HepG2 (cell line): Measurements from ENCODE around the gene IL15RA. TPM values are rescaled to one million over a fixed set of nuclear protein-coding genes. Genes with fewer than 3 reads are reported as not detected.
A peak's percentile ranks its signal among the peaks of the same experiment; 100 is the strongest.

ENCODE experiments used
- ARHGAP35 ChIP-seq: sonication (generic); formaldehyde crosslinking; IDR thresholded peaks from 2 replicates; pipeline ENCODE4 v1.9.0; 2022; ENCODE audit warnings: mild to moderate bottlenecking, inconsistent platforms, moderate library complexity, missing genetic modification reagents, borderline replicate concordance
- CAMTA2 ChIP-seq: sonication (generic); formaldehyde crosslinking; IDR thresholded peaks from 2 replicates; pipeline ENCODE4 v1.4.0; 2020; ENCODE audit warnings: mild to moderate bottlenecking, missing genetic modification reagents, borderline replicate concordance
- GABPB1 ChIP-seq: IDR thresholded peaks from 2 replicates; pipeline ENCODE4 v1.6.1; 2016; ENCODE audit warnings: mild to moderate bottlenecking, missing genetic modification reagents, moderate library complexity, missing compliant biosample characterization
- HES4 ChIP-seq: sonication (generic); formaldehyde crosslinking; IDR thresholded peaks from 2 replicates; pipeline ENCODE4 v1.9.0; 2021; ENCODE audit warnings: mild to moderate bottlenecking, missing genetic modification reagents, borderline replicate concordance
- IRF2 ChIP-seq: IDR thresholded peaks from 2 replicates; pipeline ENCODE4 v1.6.1; 2018; ENCODE audit warnings: missing genetic modification reagents, missing compliant biosample characterization
- MAZ ChIP-seq, 2 experiments: sonication (generic) in 1 of 2; formaldehyde crosslinking in 1 of 2; IDR thresholded peaks; 2 replicates each; pipeline versions ENCODE4 v1.5.0 to v1.6.1; 2012 to 2020; ENCODE audit warnings: low read depth in 2 of 2, mild to moderate bottlenecking in 2 of 2, borderline replicate concordance in 1 of 2, improper control_type of control experiment in 1 of 2, low read length in 1 of 2, missing genetic modification reagents in 1 of 2, moderate library complexity in 1 of 2
- MEIS2 ChIP-seq: sonication (generic); formaldehyde crosslinking; IDR thresholded peaks from 2 replicates; pipeline ENCODE4 v1.9.0; 2021; ENCODE audit warnings: mild to moderate bottlenecking, missing genetic modification reagents
- RCOR2 ChIP-seq: IDR thresholded peaks from 2 replicates; pipeline ENCODE4 v1.6.1; 2016; ENCODE audit warnings: missing biosample characterization, missing genetic modification reagents
- SRY ChIP-seq: sonication (generic); formaldehyde crosslinking; IDR thresholded peaks from 2 replicates; pipeline ENCODE4 v1.8.0; 2022; ENCODE audit warnings: mild to moderate bottlenecking, missing genetic modification reagents
- ZBTB2 ChIP-seq: sonication (generic); formaldehyde crosslinking; IDR thresholded peaks from 2 replicates; pipeline ENCODE4 v1.8.0; 2022; ENCODE audit warnings: low read depth, missing genetic modification reagents
- ZC3H13 ChIP-seq: sonication (generic); formaldehyde crosslinking; IDR thresholded peaks from 2 replicates; pipeline ENCODE4 v1.8.1; 2023; ENCODE audit warnings: mild to moderate bottlenecking, missing genetic modification reagents, moderate library complexity
- ZKSCAN8 ChIP-seq: IDR thresholded peaks from 2 replicates; pipeline ENCODE4 v1.6.1; 2016; ENCODE audit warnings: borderline replicate concordance, missing genetic modification reagents, missing compliant biosample characterization
- ZNF431 ChIP-seq: sonication (generic); formaldehyde crosslinking; IDR thresholded peaks from 2 replicates; pipeline ENCODE4 v1.9.0; 2022; ENCODE audit warnings: missing genetic modification reagents, low read depth, mild to moderate bottlenecking, borderline replicate concordance
- ZNF549 ChIP-seq: sonication (generic); formaldehyde crosslinking; IDR thresholded peaks from 2 replicates; pipeline ENCODE4 v1.5.0; 2020; ENCODE audit warnings: missing genetic modification reagents
- ZNF724P ChIP-seq: sonication (generic); formaldehyde crosslinking; IDR thresholded peaks from 2 replicates; pipeline ENCODE4 v1.8.0; 2022; ENCODE audit warnings: missing genetic modification reagents, borderline replicate concordance
- ZNF747 ChIP-seq: sonication (generic); formaldehyde crosslinking; IDR thresholded peaks from 2 replicates; pipeline ENCODE4 v1.8.1; 2023; ENCODE audit warnings: missing genetic modification reagents, mild to moderate bottlenecking, borderline replicate concordance
- ZNF800 ChIP-seq: sonication (generic); formaldehyde crosslinking; IDR thresholded peaks from 2 replicates; pipeline ENCODE4 v1.4.0; 2020; ENCODE audit warnings: missing genetic modification reagents
- ZNF891 ChIP-seq: sonication (generic); formaldehyde crosslinking; IDR thresholded peaks from 2 replicates; pipeline ENCODE4 v1.5.0; 2020; ENCODE audit warnings: mild to moderate bottlenecking, missing genetic modification reagents
- polyA plus RNA-seq, 8 experiments: library from polyadenylated mRNA; depleted of rRNA in 3 of 8; stranded (reverse) in 7 of 8; unstranded in 1 of 8; fragments of >200 nt; fragmentation: Illumina TruSeq in 4 of 8; extraction: Trizol in 4 of 8; gene quantifications; 2 replicates each; pipeline versions ENCODE4 v1.2.1 to v1.2.3, GENCODE V29; 2011 to 2016; ENCODE audit warnings: low read depth in 4 of 8, missing spikeins in 1 of 8, mixed read lengths in 1 of 8; ENCODE audit not compliant: insufficient read depth in 1 of 8
- total RNA-seq, 5 experiments: library from RNA; depleted of rRNA; stranded (reverse); fragments of >200 nt; fragmentation: Illumina TruSeq; extraction: Trizol; gene quantifications; 2 replicates each; pipeline ENCODE4 v1.2.3, GENCODE V29; 2016; ENCODE audit warnings: low read depth in 1 of 5
- TF ChIP-seq, protein P1 (sequence below): sonication (generic); formaldehyde crosslinking; IDR thresholded peaks from 2 replicates; pipeline ENCODE4 v1.5.0; 2020; ENCODE audit warnings: mild to moderate bottlenecking, missing genetic modification reagents
- TF ChIP-seq, protein P2 (sequence below): sonication (generic); formaldehyde crosslinking; IDR thresholded peaks from 2 replicates; pipeline ENCODE4 v1.4.0; 2020; ENCODE audit warnings: mild to moderate bottlenecking, missing genetic modification reagents

IL15RA gene
- total and polyA plus RNA-seq, 2 of the 13 experiments (the other 11 are each of a cell fraction or from before 2014, with no cell fraction given) = 0.53 to 0.77 TPM

GRCh38 chr10:5968681-5969453 lies 8.5 kb downstream of the IL15RA start (continued):
- TF ChIP-seq, protein P1, sequence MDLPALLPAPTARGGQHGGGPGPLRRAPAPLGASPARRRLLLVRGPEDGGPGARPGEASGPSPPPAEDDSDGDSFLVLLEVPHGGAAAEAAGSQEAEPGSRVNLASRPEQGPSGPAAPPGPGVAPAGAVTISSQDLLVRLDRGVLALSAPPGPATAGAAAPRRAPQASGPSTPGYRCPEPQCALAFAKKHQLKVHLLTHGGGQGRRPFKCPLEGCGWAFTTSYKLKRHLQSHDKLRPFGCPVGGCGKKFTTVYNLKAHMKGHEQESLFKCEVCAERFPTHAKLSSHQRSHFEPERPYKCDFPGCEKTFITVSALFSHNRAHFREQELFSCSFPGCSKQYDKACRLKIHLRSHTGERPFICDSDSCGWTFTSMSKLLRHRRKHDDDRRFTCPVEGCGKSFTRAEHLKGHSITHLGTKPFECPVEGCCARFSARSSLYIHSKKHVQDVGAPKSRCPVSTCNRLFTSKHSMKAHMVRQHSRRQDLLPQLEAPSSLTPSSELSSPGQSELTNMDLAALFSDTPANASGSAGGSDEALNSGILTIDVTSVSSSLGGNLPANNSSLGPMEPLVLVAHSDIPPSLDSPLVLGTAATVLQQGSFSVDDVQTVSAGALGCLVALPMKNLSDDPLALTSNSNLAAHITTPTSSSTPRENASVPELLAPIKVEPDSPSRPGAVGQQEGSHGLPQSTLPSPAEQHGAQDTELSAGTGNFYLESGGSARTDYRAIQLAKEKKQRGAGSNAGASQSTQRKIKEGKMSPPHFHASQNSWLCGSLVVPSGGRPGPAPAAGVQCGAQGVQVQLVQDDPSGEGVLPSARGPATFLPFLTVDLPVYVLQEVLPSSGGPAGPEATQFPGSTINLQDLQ (CRISPR knock-in tag) = no peak
- TF ChIP-seq ZNF891 (CRISPR knock-in tag) (no peak), MAZ (IDR thresholded peaks at IDR 0.05; ENCODE audit: borderline replicate concordance, low read depth, low read length) (no peak), MAZ (CRISPR knock-in tag; IDR thresholded peaks at IDR 0.05; ENCODE audit: low read depth) (peak; percentile 55; the same call in 1 of the 2 replicates), IRF2 (CRISPR knock-in tag) (peak; percentile 89), ARHGAP35 (CRISPR knock-in tag) (no peak), ZNF800 (CRISPR knock-in tag) (peak; percentile 91), RCOR2 (CRISPR knock-in tag) (peak; percentile 75), CAMTA2 (CRISPR knock-in tag) (no peak), ZNF549 (CRISPR knock-in tag) (no peak), SRY (CRISPR knock-in tag) (peak; percentile 40; the same call in 1 of the 2 replicates), HES4 (peak; percentile 32; the same call in 1 of the 2 replicates), ZNF747 (CRISPR knock-in tag) (no peak), ZNF724P (CRISPR knock-in tag) (0 out of 2 replicates have a peak, but pooled peaks have one; percentile 23), ZC3H13 (CRISPR knock-in tag) (peak; percentile 55; the same call in 1 of the 2 replicates), ZKSCAN8 (CRISPR knock-in tag) (no peak), ZNF431 (CRISPR knock-in tag) (peak; percentile 54; the same call in 1 of the 2 replicates), ZBTB2 (CRISPR knock-in tag) (peak; percentile 30; the same call in 1 of the 2 replicates), MEIS2 (CRISPR knock-in tag) (peak; percentile 66; the same call in 1 of the 2 replicates), GABPB1 (CRISPR knock-in tag) (peak; percentile 74)
- TF ChIP-seq, protein P2, sequence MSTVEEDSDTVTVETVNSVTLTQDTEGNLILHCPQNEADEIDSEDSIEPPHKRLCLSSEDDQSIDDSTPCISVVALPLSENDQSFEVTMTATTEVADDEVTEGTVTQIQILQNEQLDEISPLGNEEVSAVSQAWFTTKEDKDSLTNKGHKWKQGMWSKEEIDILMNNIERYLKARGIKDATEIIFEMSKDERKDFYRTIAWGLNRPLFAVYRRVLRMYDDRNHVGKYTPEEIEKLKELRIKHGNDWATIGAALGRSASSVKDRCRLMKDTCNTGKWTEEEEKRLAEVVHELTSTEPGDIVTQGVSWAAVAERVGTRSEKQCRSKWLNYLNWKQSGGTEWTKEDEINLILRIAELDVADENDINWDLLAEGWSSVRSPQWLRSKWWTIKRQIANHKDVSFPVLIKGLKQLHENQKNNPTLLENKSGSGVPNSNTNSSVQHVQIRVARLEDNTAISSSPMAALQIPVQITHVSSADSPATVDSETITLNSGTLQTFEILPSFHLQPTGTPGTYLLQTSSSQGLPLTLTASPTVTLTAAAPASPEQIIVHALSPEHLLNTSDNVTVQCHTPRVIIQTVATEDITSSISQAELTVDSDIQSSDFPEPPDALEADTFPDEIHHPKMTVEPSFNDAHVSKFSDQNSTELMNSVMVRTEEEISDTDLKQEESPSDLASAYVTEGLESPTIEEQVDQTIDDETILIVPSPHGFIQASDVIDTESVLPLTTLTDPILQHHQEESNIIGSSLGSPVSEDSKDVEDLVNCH = no peak
